ENCODE measurements around the gene GPR42. TPM values are rescaled to one million over a fixed set of nuclear protein-coding genes. Genes with fewer than 3 reads are reported as not detected.
"Not testable (repeated sequence)": the region's sequence is repeated elsewhere in the genome, so short reads cannot be mapped to it uniquely, and the experiment has no call there.

GPR42 gene
- total and polyA plus RNA-seq, 4 experiments from 2014 or later: not detected

DNA sequence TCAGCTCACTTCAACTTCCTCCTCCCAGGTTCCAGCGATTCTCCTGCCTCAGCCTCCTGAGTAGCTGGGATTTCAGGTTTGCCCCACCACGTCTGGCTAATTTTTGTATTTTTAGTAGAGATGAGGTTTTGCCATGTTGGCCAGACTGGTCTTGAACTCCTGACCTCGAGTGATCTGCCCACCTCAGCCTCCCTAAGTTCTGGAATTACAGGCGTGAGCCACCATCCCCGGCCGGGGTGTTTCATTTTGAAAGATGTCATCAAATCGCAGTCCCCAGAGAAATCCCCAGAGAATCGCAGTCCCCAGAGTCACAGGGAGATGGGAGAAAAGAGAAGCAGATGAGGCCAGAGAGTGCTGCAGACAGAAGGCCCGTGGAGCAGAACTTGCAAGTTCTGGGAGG is 30.5 kb downstream of the GPR42 start:
- H3K4me1 Mint-ChIP-seq; H3K27ac Mint-ChIP-seq; H3K9me3 ChIP-seq (ENCODE audit: control insufficient read depth in 1 of 2, low read length in 2 of 2); intact Hi-C loops (cut with micrococcal nuclease); H3K4me3 ChIP-seq (ENCODE audit: low read length in 2 of 2); DNase-seq; H3K36me3 ChIP-seq (ENCODE audit: insufficient read depth, low read length); POLR2A ChIA-PET (ENCODE audit: partially characterized antibody); CTCF ChIA-PET (ENCODE audit: partially characterized antibody); H3K4me3 Mint-ChIP-seq; H3K4me1 ChIP-seq (ENCODE audit: insufficient read depth, low read length); H3K27ac ChIP-seq (ENCODE audit: low read depth, low read length); H3K27me3 ChIP-seq (ENCODE audit: insufficient read depth, low read length); H3K9me3 Mint-ChIP-seq; H3K27me3 Mint-ChIP-seq; H3K36me3 Mint-ChIP-seq: not testable (repeated sequence)

- no peaks in the 10 kb centered on the region for H3K36me3 Mint-ChIP-seq
- H3K4me3 ChIP-seq (ENCODE audit: low read length in 2 of 2): no peak overlapping the region
- intact Hi-C loops (cut with micrococcal nuclease): no loop called here
- no peak overlapping the region for H3K27ac Mint-ChIP-seq
- peaks cover 0 to 2% (median 0%) of the 10 kb centered on the region in 8 donors for H3K9me3 Mint-ChIP-seq
- no peaks in the 10 kb centered on the region for H3K4me1 ChIP-seq (ENCODE audit: insufficient read depth, low read length)
- H3K27me3 ChIP-seq (ENCODE audit: insufficient read depth, low read length): no peaks in the 10 kb centered on the region
- no peak overlapping the region for H3K27ac ChIP-seq (ENCODE audit: low read depth, low read length)
- H3K4me3 Mint-ChIP-seq: no peak overlapping the region
- no peaks in the 10 kb centered on the region for H3K9me3 ChIP-seq (ENCODE audit: control insufficient read depth in 1 of 2, low read length in 2 of 2)
- ChIA-PET CTCF (ENCODE audit: partially characterized antibody) (interaction anchor here (0.5 kb wide), 1 partner anchor 190 kb away, joined by 3 read pairs; no protein-coding TSS in a partner anchor), POLR2A (ENCODE audit: partially characterized antibody) (no interaction called here)
- H3K36me3 ChIP-seq (ENCODE audit: insufficient read depth, low read length): no peaks in the 10 kb centered on the region
- DNase-seq: peak in 1 of 5 donors; percentile 2
- peaks cover 2% of the 10 kb centered on the region in 2 donors for H3K27me3 Mint-ChIP-seq
- H3K4me1 Mint-ChIP-seq: peaks cover 0 to 6% (median 0%) of the 10 kb centered on the region in 4 donors
Observed at GRCh38 chr19:35403116-35403760, 32.4 kb downstream of the GPR42 start.

DNA sequence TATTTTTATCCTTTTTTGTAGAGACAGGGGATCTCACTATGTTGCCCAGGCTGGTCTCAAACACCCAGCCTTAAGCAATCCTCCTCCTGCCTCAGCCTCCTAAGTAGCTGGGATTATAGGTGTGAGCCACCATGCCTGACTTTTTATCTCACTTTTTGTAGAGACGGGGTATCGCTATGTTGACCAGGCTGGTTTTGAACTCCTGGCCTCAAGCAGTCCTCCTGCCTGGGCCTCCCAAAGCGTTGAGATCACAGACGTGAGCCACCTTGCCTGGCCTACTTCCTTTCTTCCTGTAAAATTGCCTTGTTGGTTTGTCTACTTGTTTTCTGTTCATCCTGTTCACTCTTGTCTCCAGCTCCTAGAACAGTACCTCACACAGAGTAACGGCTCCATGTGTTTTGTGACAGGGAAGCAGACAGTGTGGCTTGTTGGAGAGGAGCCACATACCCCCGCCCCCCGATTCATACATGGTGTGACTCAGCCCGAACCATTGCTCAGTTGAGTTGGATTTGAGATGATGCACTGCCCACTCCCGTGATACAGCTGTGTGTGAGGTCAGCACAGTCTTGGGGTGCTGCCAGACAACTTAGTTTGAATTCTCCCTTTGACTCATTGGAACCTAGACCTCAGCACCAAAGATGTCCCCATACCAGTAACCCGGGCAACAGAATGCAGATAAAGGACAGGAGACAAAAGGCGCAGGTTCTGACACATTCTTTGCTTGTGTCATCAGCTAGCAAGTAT is 34.2 kb downstream of the GPR42 start:
- Histone ChIP-seq H3K27me3 (ENCODE audit: insufficient read depth, low read length) (no peaks in the 10 kb centered on the region), H3K4me1 (ENCODE audit: insufficient read depth, low read length) (no peaks in the 10 kb centered on the region), H3K9me3 (ENCODE audit: control insufficient read depth in 1 of 2, low read length in 2 of 2) (no peaks in the 10 kb centered on the region), H3K4me3 (ENCODE audit: low read length in 2 of 2) (no peak overlapping the region), H3K27ac (ENCODE audit: low read depth, low read length) (no peak overlapping the region), H3K36me3 (ENCODE audit: insufficient read depth, low read length) (no peaks in the 10 kb centered on the region)
- no peak overlapping the region for H3K4me3 Mint-ChIP-seq
- peaks cover 0 to 2% (median 0%) of the 10 kb centered on the region in 8 donors for H3K9me3 Mint-ChIP-seq
- H3K4me1 Mint-ChIP-seq: peaks cover 0 to 6% (median 1%) of the 10 kb centered on the region in 4 donors
- H3K27ac Mint-ChIP-seq: no peak overlapping the region
- H3K36me3 Mint-ChIP-seq: no peaks in the 10 kb centered on the region
- no peaks in the 10 kb centered on the region for H3K27me3 Mint-ChIP-seq
- ChIA-PET POLR2A (ENCODE audit: partially characterized antibody) (no interaction called here), CTCF (ENCODE audit: partially characterized antibody) (no interaction called here)
- intact Hi-C loops (cut with micrococcal nuclease): no loop called here
- no peak for DNase-seq

GRCh38 chr19:35407619-35408018 is 36.8 kb downstream of the GPR42 start:
- Mint-ChIP-seq H3K27ac (no peak overlapping the region), H3K36me3 (no peaks in the 10 kb centered on the region), H3K9me3 (peaks cover 0 to 2% (median 0%) of the 10 kb centered on the region in 8 donors), H3K4me3 (no peak overlapping the region), H3K4me1 (peaks cover 0 to 6% (median 1%) of the 10 kb centered on the region in 4 donors), H3K27me3 (peaks cover 0 to 2% of the 10 kb centered on the region in 2 donors)
- DNase-seq: no peak
- POLR2A ChIA-PET (ENCODE audit: partially characterized antibody): no interaction called here
- CTCF ChIA-PET (ENCODE audit: partially characterized antibody): no interaction called here
- H3K27me3 ChIP-seq (ENCODE audit: insufficient read depth, low read length): no peaks in the 10 kb centered on the region
- H3K4me3 ChIP-seq (ENCODE audit: low read length in 2 of 2): no peak overlapping the region
- no peak overlapping the region for H3K27ac ChIP-seq (ENCODE audit: low read depth, low read length)
- H3K36me3 ChIP-seq (ENCODE audit: insufficient read depth, low read length): no peaks in the 10 kb centered on the region
- no peaks in the 10 kb centered on the region for H3K4me1 ChIP-seq (ENCODE audit: insufficient read depth, low read length)
- no peaks in the 10 kb centered on the region for H3K9me3 ChIP-seq (ENCODE audit: control insufficient read depth in 1 of 2, low read length in 2 of 2)
- intact Hi-C loops (cut with micrococcal nuclease): no loop called here

- H3K27ac ChIP-seq (ENCODE audit: low read depth, low read length): no peak overlapping the region
- no peak overlapping the region for H3K27ac Mint-ChIP-seq
- CTCF ChIA-PET (ENCODE audit: partially characterized antibody): no interaction called here
- H3K27me3 Mint-ChIP-seq: peaks cover 0 to 7% of the 10 kb centered on the region in 2 donors
- H3K4me1 Mint-ChIP-seq: peaks cover 0 to 2% (median 1%) of the 10 kb centered on the region in 4 donors
- no peaks in the 10 kb centered on the region for H3K4me1 ChIP-seq (ENCODE audit: insufficient read depth, low read length)
- H3K36me3 Mint-ChIP-seq: no peaks in the 10 kb centered on the region
- H3K27me3 ChIP-seq (ENCODE audit: insufficient read depth, low read length): no peaks in the 10 kb centered on the region
- peaks cover 0 to 2% (median 0%) of the 10 kb centered on the region in 8 donors for H3K9me3 Mint-ChIP-seq
- H3K36me3 ChIP-seq (ENCODE audit: insufficient read depth, low read length): no peaks in the 10 kb centered on the region
- H3K4me3 Mint-ChIP-seq: no peak overlapping the region
- no peaks in the 10 kb centered on the region for H3K9me3 ChIP-seq (ENCODE audit: control insufficient read depth in 1 of 2, low read length in 2 of 2)
- intact Hi-C loops (cut with micrococcal nuclease): no loop called here
- POLR2A ChIA-PET (ENCODE audit: partially characterized antibody): no interaction called here
- no peak overlapping the region for H3K4me3 ChIP-seq (ENCODE audit: low read length in 2 of 2)
- DNase-seq: no peak
Observed at GRCh38 chr19:35408284-35409171, 37.7 kb downstream of the GPR42 start.

GRCh38 chr19:35409191-35409590 is 38.3 kb downstream of the GPR42 start:
- Mint-ChIP-seq H3K4me3 (no peak overlapping the region), H3K9me3 (peaks cover 0 to 2% (median 0%) of the 10 kb centered on the region in 8 donors), H3K27me3 (peaks cover 3 to 7% of the 10 kb centered on the region in 2 donors), H3K36me3 (no peaks in the 10 kb centered on the region), H3K27ac (no peak overlapping the region), H3K4me1 (peaks cover 0 to 2% (median 0%) of the 10 kb centered on the region in 4 donors)
- ChIA-PET POLR2A (ENCODE audit: partially characterized antibody) (no interaction called here), CTCF (ENCODE audit: partially characterized antibody) (no interaction called here)
- Histone ChIP-seq H3K4me1 (ENCODE audit: insufficient read depth, low read length) (no peaks in the 10 kb centered on the region), H3K9me3 (ENCODE audit: control insufficient read depth in 1 of 2, low read length in 2 of 2) (no peaks in the 10 kb centered on the region), H3K4me3 (ENCODE audit: low read length in 2 of 2) (no peak overlapping the region), H3K36me3 (ENCODE audit: insufficient read depth, low read length) (no peaks in the 10 kb centered on the region), H3K27me3 (ENCODE audit: insufficient read depth, low read length) (no peaks in the 10 kb centered on the region), H3K27ac (ENCODE audit: low read depth, low read length) (no peak overlapping the region)
- intact Hi-C loops (cut with micrococcal nuclease): no loop called here
- DNase-seq: no peak

DNA sequence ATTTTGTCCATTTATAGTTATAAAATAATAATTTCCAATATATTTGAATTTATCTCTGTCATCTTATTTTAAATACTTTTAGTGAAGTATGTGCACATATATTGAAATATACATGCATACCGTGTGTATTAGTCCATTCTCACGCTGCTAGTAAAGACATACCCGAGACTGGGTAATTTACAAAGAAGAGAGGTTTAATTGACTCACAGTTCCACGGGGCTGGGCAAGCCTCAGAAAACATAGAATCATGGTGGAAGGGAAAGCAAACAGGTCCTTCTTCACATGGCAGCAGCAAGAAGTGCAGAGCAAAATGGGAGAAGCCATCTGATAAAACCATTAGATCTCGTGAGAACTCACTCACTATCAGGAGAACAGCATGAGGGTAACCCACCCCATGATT is 39.6 kb downstream of the GPR42 start:
- Histone ChIP-seq H3K27ac (ENCODE audit: low read depth, low read length) (no peak overlapping the region), H3K36me3 (ENCODE audit: insufficient read depth, low read length) (no peaks in the 10 kb centered on the region), H3K4me1 (ENCODE audit: insufficient read depth, low read length) (no peaks in the 10 kb centered on the region), H3K4me3 (ENCODE audit: low read length in 2 of 2) (no peak overlapping the region), H3K27me3 (ENCODE audit: insufficient read depth, low read length) (peaks cover 3% of the 10 kb centered on the region), H3K9me3 (ENCODE audit: control insufficient read depth in 1 of 2, low read length in 2 of 2) (no peaks in the 10 kb centered on the region)
- Mint-ChIP-seq H3K4me3 (no peak overlapping the region), H3K4me1 (peaks cover 0 to 2% (median 0%) of the 10 kb centered on the region in 4 donors), H3K36me3 (no peaks in the 10 kb centered on the region), H3K27ac (no peak overlapping the region), H3K27me3 (peaks cover 3 to 7% of the 10 kb centered on the region in 2 donors), H3K9me3 (peaks cover 0 to 2% (median 0%) of the 10 kb centered on the region in 8 donors)
- POLR2A ChIA-PET (ENCODE audit: partially characterized antibody): no interaction called here
- CTCF ChIA-PET (ENCODE audit: partially characterized antibody): no interaction called here
- intact Hi-C loops (cut with micrococcal nuclease): no loop called here
- DNase-seq: no peak
